Endothelial cell of umbilical vein (primary cell): ENCODE results near the gene FOXO1. TPM values are rescaled to one million over a fixed set of nuclear protein-coding genes. Genes with fewer than 3 reads are reported as not detected.

Experiments
- BruUV-seq: library from RNA; stranded (reverse); fragments of 400-500 nt; replicated peaks from 2 replicates; lab custom pipeline; 2021; lab: Mats Ljungman, UMichigan
- CTCF ChIA-PET: fragments of 300-600, 350-600 bp; sonication (Branson Sonifier 250); formaldehyde crosslinking; loops from one replicate; lab custom pipeline; 2021; ENCODE audit warnings: antibody characterized with exemption, inconsistent platforms; lab: Charles Lee
- POLR2A ChIA-PET: fragments of 300-600, 350-600 bp; sonication (Branson Sonifier 250); formaldehyde crosslinking; loops from one replicate; lab custom pipeline; 2021; ENCODE audit warnings: antibody characterized with exemption, inconsistent platforms; lab: Charles Lee
- DNase-seq: peaks from one replicate; pipeline ENCODE4 v3.0.0-alpha.2; 2011; ENCODE audit warnings: low read depth, low spot score
- FAIRE-seq: peaks from 2 replicates; lab custom pipeline; 2011; peaks lifted over from hg19 to GRCh38; lab: Jason Lieb, UNC
- H2AFZ ChIP-seq: 2 replicates; pipeline ENCODE4 v1.6.0; 2012; ENCODE audit warnings: low read depth, low read length, control low read depth, inconsistent platforms
- H3K27ac ChIP-seq: 2 replicates; pipeline ENCODE4 v1.5.1; 2011; ENCODE audit warnings: low read depth, mild to moderate bottlenecking, control low read depth, low read length, moderate library complexity; ENCODE audit not compliant: insufficient read depth
- H3K27me3 ChIP-seq, 2 experiments: 2 replicates each; pipeline versions ENCODE4 v1.6.0 to v1.6.1; 2011; ENCODE audit warnings: low read length in 2 of 2, mixed read lengths in 1 of 2; ENCODE audit not compliant: control insufficient read depth in 2 of 2, insufficient read depth in 2 of 2
- H3K36me3 ChIP-seq, 2 experiments: 2 replicates in 1 of 2; 3 replicates in 1 of 2; pipeline ENCODE4 v1.5.1; 2011; ENCODE audit warnings: low read length in 2 of 2, mild to moderate bottlenecking in 1 of 2, moderate library complexity in 1 of 2; ENCODE audit not compliant: control insufficient read depth in 2 of 2, insufficient read depth in 2 of 2; ENCODE audit errors: extremely low read depth in 1 of 2
- H3K4me1 ChIP-seq: 3 replicates; pipeline ENCODE4 v1.5.1; 2011; ENCODE audit warnings: mild to moderate bottlenecking, low read length; ENCODE audit not compliant: control insufficient read depth, insufficient read depth; ENCODE audit errors: extremely low read depth
- H3K4me2 ChIP-seq: 2 replicates; pipeline ENCODE4 v1.6.1; 2011; ENCODE audit warnings: low read length, control low read depth, mixed read lengths; ENCODE audit not compliant: insufficient read depth
- H3K4me3 ChIP-seq, 3 experiments: fragments of 200-600 bp in 1 of 3; sonication (generic), shearing (Covaris generic) in 1 of 3; replicated peaks in 1 of 3; 2 replicates each; pipeline ENCODE4 v1.5.1; 2011 to 2016; ENCODE audit warnings: control low read depth in 3 of 3, low read length in 3 of 3, mild to moderate bottlenecking in 2 of 3, inconsistent platforms in 1 of 3, low read depth in 1 of 3, moderate library complexity in 1 of 3; ENCODE audit not compliant: insufficient read depth in 1 of 3
- H3K79me2 ChIP-seq: 2 replicates; pipeline ENCODE4 v1.6.0; 2012; ENCODE audit warnings: low read length, inconsistent platforms; ENCODE audit not compliant: control insufficient read depth, insufficient read depth
- H3K9ac ChIP-seq: replicated peaks from 2 replicates; pipeline ENCODE3; 2011; ENCODE audit warnings: low read length, control low read depth; ENCODE audit not compliant: insufficient read depth; ENCODE audit errors: extremely low read depth
- H3K9me1 ChIP-seq: replicated peaks from 3 replicates; pipeline ENCODE4 v1.6.0; 2011; ENCODE audit warnings: mild to moderate bottlenecking, low read length; ENCODE audit not compliant: control insufficient read depth, insufficient read depth; ENCODE audit errors: extremely low read depth
- H3K9me3 ChIP-seq: replicated peaks from 2 replicates; pipeline ENCODE4 v1.5.1; 2012; ENCODE audit warnings: low read length, inconsistent platforms; ENCODE audit not compliant: control insufficient read depth, insufficient read depth
- H4K20me1 ChIP-seq: replicated peaks from 2 replicates; pipeline ENCODE3; 2011; ENCODE audit warnings: mild to moderate bottlenecking, low read length; ENCODE audit not compliant: control insufficient read depth, insufficient read depth; ENCODE audit errors: extremely low read depth
- EZH2 ChIP-seq: IDR thresholded peaks from 2 replicates; pipeline ENCODE4 v1.6.1; 2012; ENCODE audit warnings: borderline replicate concordance, low read depth, mild to moderate bottlenecking, moderate library complexity, low read length, inconsistent platforms; ENCODE audit not compliant: severe bottlenecking
- FOS ChIP-seq: IDR thresholded peaks from 2 replicates; pipeline ENCODE4 v1.6.1; 2011; ENCODE audit warnings: mild to moderate bottlenecking, low read length, moderate library complexity, borderline replicate concordance; ENCODE audit not compliant: insufficient read depth
- GATA2 ChIP-seq: IDR thresholded peaks from 2 replicates; pipeline ENCODE4 v1.7.0; 2011; ENCODE audit warnings: low read depth, mild to moderate bottlenecking, moderate library complexity, mixed read lengths, low read length; ENCODE audit not compliant: insufficient read length, insufficient read depth
- JUN ChIP-seq: IDR thresholded peaks from 2 replicates; pipeline ENCODE4 v1.6.1; 2011; ENCODE audit warnings: borderline replicate concordance, low read depth; ENCODE audit not compliant: insufficient read length, insufficient read depth
- MAX ChIP-seq: IDR thresholded peaks from 2 replicates; pipeline ENCODE4 v1.6.1; 2011; ENCODE audit not compliant: insufficient read depth, insufficient read length
- MYC ChIP-seq: IDR thresholded peaks from one replicate; pipeline ENCODE4 v1.6.1; 2011; ENCODE audit warnings: mild to moderate bottlenecking, low read depth, low read length
- POLR2A ChIP-seq: IDR thresholded peaks from 2 replicates; pipeline ENCODE4 v1.6.1; 2012; ENCODE audit warnings: low read depth, mild to moderate bottlenecking, control low read depth, low read length
- POLR2AphosphoS5 ChIP-seq: IDR thresholded peaks from 2 replicates; pipeline ENCODE4 v1.6.1; 2012; ENCODE audit warnings: low read depth, mild to moderate bottlenecking, control low read depth, low read length, moderate library complexity; ENCODE audit not compliant: insufficient read depth
- dilution Hi-C: fragments of 300-500 bp; cut with MboI; formaldehyde crosslinking; loops from one replicate; pipeline ENCODE4 v1.15.0; 2019; ENCODE audit warnings: low sequenced_read_pairs; ENCODE audit not compliant: extremely low pct_ligation_motif_present
- intact Hi-C: fragments of 100-400 bp; cut with micrococcal nuclease; formaldehyde crosslinking; loops from one replicate; pipeline ENCODE4 v1.10.0; 2022
- polyA plus RNA-seq, 4 experiments: library from polyadenylated mRNA; depleted of rRNA in 3 of 4; stranded (reverse) in 3 of 4; unstranded in 1 of 4; fragments of >200 nt; gene quantifications; 2 replicates each; pipeline versions ENCODE4 v1.2.1 to v1.2.3, GENCODE V29; 2011 to 2012; ENCODE audit warnings: missing spikeins in 1 of 4
- total RNA-seq: library from RNA; stranded (reverse); gene quantifications from 2 replicates; pipeline ENCODE4 v1.2.3, GENCODE V29; 2021
- TF ChIP-seq, protein P1 (sequence below), 2 donors: IDR thresholded peaks; 1 replicate in 1 of 2; 2 replicates in 1 of 2; pipeline ENCODE4 v1.5.1; 2011; ENCODE audit warnings: low read length in 2 of 2, mild to moderate bottlenecking in 2 of 2, moderate library complexity in 2 of 2, control low read depth in 1 of 2, inconsistent platforms in 1 of 2, low read depth in 1 of 2; ENCODE audit not compliant: insufficient read depth in 1 of 2; ENCODE audit errors: extremely low read depth in 1 of 2

Gene FOXO1
- total and polyA plus RNA-seq, 2 donors (not counting 3 experiments of a cell fraction or from before 2014, with no cell fraction given) = 44.7 to 48.5 TPM

DNA sequence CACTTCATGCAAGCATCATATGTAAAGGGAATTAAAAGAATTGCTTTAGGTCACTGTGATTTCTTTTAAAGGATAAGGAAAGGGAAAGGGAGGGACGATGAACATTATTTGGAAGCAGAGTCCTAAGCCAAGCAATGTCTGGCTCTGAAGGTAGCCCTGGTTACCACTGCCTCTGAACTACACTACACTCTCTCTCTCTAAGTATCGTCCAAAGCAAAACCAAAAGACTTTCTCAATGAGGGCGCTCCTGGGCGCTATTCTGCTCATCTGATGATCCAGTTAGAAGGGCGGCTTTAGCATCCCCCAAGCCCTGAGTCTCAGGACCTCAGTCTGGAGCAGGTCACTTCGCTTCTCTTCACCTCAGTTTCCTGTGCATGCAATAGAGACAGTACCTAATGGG lies 26.2 kb downstream of the FOXO1 start:
- Histone ChIP-seq H3K9ac (no peak overlapping the region), H3K4me2 (no peak overlapping the region), H3K4me1 (peaks cover 32% of the 10 kb centered on the region), H4K20me1 (no peaks in the 10 kb centered on the region), H3K36me3 (no peaks in the 10 kb centered on the region), H3K9me3 (no peaks in the 10 kb centered on the region), H3K9me1 (no peaks in the 10 kb centered on the region), H3K79me2 (peaks cover 93% of the 10 kb centered on the region), H3K27me3 (no peaks in the 10 kb centered on the region), H2AFZ (no peak overlapping the region), H3K27ac (no peak overlapping the region), H3K4me3 (no peak overlapping the region)
- TF ChIP-seq, protein P1, sequence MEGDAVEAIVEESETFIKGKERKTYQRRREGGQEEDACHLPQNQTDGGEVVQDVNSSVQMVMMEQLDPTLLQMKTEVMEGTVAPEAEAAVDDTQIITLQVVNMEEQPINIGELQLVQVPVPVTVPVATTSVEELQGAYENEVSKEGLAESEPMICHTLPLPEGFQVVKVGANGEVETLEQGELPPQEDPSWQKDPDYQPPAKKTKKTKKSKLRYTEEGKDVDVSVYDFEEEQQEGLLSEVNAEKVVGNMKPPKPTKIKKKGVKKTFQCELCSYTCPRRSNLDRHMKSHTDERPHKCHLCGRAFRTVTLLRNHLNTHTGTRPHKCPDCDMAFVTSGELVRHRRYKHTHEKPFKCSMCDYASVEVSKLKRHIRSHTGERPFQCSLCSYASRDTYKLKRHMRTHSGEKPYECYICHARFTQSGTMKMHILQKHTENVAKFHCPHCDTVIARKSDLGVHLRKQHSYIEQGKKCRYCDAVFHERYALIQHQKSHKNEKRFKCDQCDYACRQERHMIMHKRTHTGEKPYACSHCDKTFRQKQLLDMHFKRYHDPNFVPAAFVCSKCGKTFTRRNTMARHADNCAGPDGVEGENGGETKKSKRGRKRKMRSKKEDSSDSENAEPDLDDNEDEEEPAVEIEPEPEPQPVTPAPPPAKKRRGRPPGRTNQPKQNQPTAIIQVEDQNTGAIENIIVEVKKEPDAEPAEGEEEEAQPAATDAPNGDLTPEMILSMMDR (IDR thresholded peaks at IDR 0.05; ENCODE audit: extremely low read depth in 1 of 2, insufficient read depth in 1 of 2, low read depth in 1 of 2, low read length in 2 of 2) = no peak
- no peak for TF ChIP-seq JUN
- no peak for TF ChIP-seq GATA2
- TF ChIP-seq POLR2AphosphoS5 = no peak
- no peak for TF ChIP-seq FOS
- TF ChIP-seq MYC = no peak
- TF ChIP-seq POLR2A = no peak
- no peak for TF ChIP-seq EZH2
- TF ChIP-seq MAX = no peak
- dilution Hi-C loops = no loop called here
- intact Hi-C loops = loop anchor here (1.0 kb wide), 1 partner anchor 8 kb away; no protein-coding TSS in a partner anchor
- BruUV-seq = no TSS peak
- ChIA-PET POLR2A (interaction anchor here (0.6 kb wide), 2 partner anchors 21 to 76 kb away, joined by 3 to 4 read pairs; no protein-coding TSS in a partner anchor), CTCF (interaction anchor here (1.2 to 1.4 kb wide), 2 partner anchors 8 to 9 kb away, joined by 3 to 4 read pairs; no protein-coding TSS in a partner anchor)
- no peak for DNase-seq
- no peak for FAIRE-seq
